HG03520 (cell line): ENCODE measurements around the gene TLX3.
"Not testable (repeated sequence)": the region's sequence is repeated elsewhere in the genome, so short reads cannot be mapped to it uniquely, and the experiment has no call there.

Experiments used
- ATAC-seq: cut with Tn5 transposase; IDR thresholded peaks from one replicate; pipeline ENCODE4 v1.9.1; 2021; ENCODE audit warnings: mild to moderate bottlenecking, moderate library complexity; ENCODE audit not compliant: unreplicated experiment

The TLX3 gene

DNA sequence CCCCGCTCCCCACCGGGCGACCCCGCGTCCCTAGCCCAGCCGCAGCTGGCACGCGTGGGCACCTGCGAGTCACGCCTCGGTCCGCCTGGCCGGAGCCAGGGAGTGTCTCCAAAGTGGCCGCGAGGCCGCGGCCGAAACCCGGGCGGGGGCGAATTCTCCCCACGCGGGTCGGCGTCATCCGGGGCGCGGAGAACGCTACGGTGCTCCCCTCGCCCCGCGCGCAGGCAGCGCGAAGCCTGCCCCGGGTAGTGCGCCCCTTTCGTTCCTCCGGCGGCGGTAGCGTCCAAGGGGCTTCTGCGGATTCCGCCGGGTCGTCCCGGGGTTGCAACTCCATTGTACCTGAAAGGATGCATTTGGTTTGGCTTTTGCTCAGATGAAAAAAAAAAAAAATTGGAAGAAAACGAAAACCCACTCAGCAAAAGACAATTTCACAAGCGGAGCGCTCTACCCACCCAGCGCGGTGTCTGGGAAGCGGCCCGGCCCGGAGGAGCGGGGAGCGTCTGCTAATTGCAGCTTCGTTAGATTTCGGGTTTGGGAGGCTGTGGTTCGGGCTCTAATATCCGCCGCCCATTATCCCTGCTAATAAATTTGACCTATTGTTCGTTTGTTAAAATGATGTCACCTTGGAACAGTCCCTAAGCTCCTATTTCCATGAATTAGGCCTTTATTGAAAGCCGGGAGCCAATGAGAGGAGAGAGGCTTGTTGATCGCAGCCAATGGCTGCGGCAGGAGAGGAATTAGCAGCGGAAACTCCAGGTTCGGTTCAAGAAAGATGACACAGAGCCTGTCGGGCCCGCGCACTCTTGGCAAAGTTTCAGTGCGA lies at the start of gene TLX3:
TSS of gene TLX3 (plus strand) at position 796 of the 823 bp plus-strand sequence. CDS start 118 bp downstream, outside the sequence.
- no peak for ATAC-seq

DNA sequence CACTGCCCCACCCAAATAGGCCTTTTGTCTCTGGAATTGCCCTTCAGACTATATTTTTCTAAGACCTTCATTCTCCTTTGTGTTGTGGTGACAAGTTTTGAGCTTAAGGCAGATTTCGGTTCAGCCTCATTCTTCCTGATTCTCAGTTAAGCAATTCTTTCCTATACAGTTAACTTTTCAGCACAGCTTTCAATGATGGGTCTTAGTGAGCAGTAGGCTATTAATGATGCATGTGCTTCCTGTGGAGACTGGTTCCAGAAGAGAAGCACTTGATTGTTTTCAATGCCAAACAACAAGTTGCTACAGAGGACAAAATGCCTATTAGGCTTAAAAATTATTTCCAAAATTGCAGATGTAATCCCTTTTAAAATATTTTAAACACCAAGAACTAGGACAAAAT lies 47.7 kb upstream of the TLX3 start:
- no peak for ATAC-seq

DNA sequence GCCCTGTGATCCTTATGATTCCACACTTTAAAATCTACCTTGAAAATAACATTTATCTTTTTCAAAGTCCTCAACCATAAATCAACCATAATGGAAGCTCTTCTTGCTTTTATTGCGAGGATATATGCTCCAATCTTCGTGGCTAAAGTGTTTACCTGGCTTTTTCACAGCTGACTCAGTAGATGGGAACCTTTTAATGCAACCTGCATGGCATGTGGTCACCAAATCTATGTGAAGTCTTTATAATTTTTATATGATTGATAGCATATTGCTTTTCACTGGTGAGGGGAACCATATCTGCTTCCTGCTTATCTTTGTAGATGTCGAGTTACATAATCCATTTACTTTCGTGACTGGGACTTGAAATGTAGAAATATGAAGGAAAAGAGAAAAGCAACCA lies 47.1 kb upstream of the TLX3 start:
- ATAC-seq, result no peak

DNA sequence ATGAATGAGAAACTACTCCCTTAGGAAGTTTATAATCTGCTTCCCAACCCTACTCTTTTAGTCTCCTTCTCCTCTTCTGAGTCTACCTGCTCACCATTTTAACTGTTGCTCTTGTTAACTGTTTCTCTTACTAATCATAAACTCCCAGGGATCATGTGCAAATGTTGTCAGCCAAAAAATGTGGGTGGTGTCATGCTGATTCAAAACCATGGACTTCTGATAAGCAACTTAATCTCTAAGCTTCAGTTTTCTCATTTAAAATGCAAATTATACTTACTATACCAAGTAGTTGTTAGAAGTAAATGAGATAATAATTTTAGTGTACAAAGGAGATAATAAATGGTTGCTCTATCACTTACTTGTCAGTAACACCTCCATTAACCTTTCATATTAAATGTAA lies 45.9 kb upstream of the TLX3 start:
- ATAC-seq, result no peak

DNA sequence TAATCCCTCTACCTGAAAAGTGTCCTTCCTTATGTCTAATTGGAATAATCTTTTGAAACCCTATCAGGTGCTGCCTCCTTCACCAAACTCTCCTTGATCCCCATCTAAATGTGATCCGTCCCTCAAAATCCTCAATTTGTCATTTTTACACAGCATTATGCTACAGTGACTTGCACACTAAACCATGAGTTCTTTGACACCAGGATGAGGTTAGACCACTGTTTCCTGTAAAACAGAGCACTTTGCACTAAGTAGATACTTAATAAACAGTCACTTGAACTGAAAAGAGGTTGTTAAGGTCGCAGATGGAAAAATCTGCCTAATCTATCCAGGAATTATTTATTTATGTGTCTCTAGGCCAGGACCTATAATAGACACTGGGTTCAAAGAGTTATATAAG lies 44.2 kb upstream of the TLX3 start:
- no peak for ATAC-seq

DNA sequence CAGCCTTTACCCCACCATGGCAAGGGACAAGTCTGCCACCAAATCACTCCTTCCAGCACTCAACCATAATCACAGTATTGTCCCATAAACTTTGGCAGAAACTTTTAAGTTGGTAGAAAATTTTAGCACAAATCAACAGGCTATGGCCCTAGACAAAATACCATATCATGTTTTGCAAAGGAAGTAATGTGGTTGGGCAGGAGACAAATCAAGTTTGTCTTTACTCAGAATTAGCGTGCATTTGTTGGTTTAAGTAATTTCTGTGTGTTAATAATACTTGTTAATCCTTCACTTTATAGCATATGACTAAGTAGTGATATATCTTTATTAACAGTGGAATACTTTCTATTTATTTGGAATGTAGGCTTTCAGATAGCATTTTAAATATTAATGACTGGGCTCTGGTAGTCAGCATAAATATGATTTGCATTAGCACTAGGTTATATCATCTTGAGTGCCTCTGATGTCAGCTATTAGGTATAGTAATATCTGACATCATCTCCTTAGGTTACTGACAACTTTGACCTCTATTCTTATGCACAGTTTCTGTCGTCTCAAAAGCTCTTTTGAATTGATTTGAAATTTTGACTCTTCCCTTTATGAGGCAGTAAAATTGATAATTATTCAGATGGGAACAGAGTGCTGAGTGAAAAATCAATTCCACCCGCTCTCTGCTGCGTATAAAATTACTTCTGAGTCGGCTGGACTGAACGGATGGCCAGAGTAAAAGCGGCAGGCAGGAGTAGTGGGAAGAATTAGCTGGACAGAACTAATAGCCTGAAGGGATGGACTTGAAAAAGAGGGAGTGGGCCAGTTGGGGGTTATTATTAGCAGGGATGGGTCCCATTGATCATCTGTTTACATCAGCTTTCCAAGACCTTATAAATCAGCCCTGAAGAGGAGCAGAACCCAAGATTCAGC lies 40.1 kb upstream of the TLX3 start:
- no peak for ATAC-seq

DNA sequence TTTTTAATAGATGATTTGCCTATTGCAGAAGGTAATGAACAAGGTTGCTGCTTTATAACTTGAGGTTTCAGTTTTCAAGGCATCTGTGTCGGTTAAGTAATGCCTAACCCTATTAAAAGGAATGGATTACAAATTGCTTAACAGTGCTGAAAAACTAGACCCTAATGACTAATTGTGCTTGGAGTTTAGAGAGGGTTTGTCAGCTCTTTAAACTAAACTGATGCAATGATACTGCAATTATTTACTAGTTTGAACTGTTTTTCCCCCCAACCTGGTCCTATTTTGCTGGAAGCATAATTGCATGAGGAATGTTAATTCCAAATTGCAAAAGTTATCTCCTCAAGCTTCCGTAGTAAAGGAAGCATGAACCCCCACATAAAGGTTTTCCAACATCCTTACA lies 39.3 kb upstream of the TLX3 start:
- ATAC-seq, result no peak

DNA sequence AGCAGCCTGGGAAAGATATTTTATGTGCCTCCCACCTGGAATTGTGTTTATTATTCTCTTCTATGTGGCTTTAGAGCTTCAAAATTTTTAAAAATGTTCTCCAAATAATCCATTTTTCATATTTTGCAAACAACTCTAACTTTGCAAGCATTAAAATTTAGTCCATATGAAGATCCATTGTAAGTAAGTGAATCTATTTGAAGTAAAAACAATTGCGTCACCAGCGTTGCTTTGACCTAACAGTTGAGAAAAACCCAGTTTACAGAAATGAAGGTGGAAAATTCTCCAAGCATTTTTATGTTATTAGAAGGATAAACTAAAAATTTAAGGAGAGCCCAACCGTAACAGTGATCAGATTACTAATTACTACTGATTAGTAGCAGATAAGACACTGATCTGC lies 38.9 kb upstream of the TLX3 start:
- no peak for ATAC-seq

DNA sequence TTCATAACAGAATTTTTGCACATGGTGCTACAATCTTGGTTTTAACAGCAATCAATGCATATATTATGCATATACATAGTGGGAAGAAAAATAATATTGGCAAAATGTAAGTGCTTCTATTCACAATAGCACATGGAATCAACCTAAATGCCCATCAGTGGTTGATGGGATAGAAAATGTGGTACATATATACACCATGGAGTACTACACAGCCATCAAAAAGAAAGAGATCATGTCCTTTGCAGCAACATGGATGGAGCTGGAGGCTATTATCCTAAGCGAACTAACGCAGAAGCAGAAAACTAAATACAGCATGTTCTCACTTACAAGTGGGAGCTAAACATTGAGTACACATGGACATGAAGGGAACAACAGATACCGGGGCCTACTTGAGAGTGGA lies 37.2 kb upstream of the TLX3 start:
- no peak for ATAC-seq

DNA sequence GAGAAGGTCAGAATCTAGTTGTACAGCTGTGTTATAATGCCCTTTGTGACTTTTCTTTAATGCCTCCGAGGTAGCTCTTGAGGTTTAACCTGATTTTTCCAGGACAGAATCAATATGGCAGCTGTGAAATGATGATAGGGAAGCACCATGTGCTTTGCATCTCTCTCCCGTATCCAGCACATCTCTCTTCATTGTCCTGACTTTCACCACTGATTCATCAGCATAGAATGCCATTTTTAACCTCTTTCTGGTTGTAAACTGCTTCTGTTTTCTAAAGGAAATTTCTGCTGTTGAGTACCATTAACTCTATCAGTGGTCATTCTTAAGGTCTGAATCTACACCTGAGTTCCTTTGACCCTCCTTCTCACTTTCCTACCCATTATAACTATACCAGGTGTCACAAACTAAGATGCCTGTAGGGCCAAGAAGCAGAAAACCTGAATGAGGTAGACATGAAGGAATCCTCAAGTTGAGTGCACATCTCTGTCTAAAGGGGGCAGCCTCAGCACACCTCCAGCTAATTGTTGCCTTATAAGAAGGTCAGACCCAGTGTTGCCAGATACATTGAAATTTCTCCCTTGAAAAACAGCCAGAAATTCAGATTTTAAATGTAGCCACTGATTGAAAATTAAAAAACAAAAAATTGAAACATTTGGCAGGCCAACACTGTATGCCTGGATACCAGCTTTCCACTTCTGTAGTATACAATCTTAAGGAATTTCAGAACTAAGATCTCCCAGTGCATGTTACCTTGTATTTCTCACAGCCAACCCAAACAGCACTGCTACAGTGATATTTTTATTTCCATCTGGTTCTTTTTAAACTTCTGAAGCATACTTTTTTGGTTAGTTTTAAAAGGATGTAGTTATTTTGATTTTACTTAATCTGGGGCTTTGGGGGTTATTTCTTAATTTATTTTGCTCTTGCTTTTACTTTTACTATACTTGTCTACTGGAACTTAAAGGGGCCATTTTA lies 35.8 kb upstream of the TLX3 start:
- ATAC-seq, result peak; percentile 46

DNA sequence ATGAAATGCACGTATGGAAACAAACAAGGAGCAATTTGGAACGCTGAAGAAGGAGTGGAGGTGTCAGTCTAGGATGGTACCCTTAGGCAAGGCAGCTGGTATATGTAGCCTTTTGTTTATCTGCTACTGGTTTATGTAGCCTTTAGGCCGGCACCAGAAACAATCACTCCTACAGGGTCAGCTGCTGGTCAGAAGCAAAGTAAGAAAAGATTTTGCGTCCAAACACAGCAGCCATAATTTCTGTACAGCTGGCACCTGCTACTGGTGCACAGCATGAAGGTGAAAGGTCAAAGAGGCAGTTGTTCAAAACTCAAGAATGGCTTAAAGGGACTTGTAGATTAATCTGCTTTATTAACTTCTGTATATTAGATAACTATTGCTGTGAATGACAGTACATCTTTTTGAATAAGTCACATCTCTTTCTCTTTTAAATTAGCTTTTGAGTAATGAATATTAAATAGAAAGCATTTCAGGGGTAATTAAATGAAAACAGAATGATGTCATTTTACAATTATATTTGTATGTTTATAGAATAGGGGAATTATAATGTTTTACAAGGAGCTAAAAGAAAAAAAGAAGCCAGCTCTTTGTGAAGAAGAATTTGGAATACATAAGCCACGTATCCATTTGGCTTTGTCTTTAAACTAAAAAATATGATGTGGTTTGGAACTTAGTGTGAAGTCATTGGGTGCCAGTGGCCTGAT lies 33.1 kb upstream of the TLX3 start:
- no peak for ATAC-seq

DNA sequence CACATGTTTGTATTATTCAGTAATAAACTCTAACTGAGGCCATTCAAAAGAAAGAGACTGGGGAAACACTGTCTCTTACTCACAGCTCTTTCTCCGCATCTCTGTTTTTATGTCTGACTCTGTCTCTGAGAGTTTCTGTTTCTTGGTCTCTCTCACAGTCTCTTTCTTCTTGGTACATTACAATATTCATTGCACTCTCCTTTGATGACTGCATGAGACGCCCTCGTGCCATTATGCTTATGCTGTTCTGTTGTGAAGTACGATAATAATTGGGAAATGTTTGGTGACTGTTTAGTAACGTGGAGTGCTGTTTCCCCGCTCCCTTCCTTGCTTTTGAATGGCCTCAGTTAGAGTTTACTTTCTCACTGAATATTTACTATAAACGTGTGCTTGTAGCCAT lies 25.3 kb upstream of the TLX3 start:
- ATAC-seq, result no peak

DNA sequence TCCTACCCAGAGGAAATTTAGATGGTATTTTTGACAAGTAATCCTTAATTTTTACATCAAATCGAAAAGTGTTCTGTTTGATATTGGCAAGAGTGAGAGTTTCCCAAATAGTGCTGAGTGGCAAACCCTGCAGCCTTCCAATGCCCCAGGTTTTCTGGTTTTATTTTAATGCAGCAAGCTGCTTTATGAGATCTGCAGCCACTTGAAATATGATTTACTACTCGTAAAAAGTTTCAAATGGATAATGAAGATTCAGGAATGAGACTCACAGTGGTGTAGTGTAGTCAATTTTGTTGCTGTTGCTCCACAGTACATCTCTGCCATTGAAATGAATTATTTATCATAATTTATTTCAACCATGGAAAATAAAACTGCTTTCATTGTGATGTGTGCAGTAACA lies 23.6 kb upstream of the TLX3 start:
- ATAC-seq, result no peak

DNA sequence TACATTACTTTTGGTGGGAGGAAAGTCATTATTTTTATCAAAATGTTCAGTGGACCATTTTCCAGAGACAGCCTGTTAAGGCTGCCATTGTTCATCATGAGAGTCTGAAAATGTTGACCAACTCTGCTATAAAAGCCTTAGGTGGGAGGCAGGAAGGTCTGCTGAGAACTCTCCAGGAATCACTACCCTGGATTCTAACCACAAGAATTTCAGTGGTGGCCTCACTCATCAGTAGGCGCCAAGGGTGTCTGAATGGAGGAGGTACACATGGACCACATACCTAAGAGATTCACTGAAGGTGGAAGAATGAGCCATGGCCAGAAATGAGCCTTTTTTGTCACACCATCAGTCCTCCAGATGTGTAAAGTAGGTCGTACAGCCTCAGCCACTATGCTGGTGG lies 21.0 kb upstream of the TLX3 start:
- no peak for ATAC-seq

DNA sequence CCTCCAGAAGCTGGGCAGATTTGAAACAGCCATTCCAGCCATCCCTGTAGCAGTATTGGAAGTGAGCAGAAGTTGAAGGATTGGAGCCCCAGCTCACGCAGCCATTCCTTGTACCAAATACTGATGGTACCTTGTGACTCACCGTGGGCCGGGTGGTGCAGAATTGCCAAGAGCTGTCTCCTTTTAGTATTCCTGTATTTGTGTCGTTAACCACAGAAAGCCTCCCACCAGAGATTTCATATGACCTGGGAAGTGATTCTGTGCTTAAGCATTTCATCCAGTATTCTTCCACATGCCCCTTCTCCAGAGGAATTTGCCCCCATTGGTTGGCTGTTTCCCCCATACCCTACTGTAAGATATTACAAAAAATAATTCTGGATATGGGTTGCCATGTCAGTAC lies 17.7 kb upstream of the TLX3 start:
- ATAC-seq, result no peak

DNA sequence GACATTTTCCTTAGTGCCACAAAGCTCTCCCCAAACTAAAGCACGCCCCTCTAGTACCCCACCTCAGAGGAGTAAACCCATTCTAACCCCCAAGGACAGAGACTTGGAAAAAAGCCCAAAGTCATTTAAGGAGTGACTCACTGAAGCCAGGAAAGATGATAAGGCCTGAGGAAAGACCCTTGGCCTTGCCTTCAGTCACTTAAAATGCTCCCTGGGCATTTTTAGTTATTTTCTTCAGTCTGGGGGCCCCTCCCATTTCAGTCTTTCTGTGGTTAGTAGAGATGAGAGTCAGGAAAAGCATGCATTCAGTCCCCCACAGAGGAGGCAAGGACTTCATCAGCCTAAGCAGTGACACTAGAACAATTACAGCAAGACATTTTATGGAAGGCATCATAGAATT lies 13.7 kb upstream of the TLX3 start:
- ATAC-seq, result no peak

DNA sequence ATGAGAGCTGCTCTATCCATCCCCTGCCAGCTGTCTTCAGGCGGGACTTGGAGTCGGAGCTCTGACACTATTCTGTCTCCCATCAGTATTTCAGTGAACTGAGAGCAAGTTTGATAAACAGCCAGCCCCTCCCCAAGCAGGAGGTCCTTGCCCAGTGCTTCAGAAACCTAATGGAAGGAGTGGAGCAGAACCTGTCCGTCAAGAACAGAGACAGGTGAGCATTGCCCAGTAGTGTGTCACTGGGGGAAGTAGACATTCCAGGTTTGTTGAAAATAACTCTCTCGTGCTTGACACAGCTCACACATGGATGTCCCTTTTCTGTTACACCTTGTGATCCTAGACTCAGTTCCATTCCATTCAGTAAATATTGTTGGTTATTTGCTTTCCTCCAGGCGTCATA lies 13.2 kb upstream of the TLX3 start:
- ATAC-seq, result no peak

DNA sequence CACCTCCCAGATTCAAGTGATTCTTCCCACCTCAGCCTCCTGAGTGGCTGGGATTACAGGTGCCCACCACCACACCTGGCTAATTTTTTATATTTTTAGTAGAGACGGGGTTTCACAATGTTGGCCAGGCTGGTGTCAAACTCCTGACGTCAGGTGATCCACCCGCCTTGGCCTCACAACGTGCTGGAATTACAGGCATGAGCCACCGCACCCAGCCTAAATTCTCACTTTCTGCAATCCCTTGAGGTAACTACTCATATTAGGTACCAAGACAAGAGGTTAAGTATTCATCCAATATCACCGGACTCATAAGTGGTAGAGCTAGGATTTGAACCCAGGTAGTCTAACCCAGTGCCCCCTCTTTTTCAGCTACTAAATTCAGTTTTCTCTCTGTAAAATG lies 11.1 kb upstream of the TLX3 start:
- not testable (repeated sequence) for ATAC-seq

DNA sequence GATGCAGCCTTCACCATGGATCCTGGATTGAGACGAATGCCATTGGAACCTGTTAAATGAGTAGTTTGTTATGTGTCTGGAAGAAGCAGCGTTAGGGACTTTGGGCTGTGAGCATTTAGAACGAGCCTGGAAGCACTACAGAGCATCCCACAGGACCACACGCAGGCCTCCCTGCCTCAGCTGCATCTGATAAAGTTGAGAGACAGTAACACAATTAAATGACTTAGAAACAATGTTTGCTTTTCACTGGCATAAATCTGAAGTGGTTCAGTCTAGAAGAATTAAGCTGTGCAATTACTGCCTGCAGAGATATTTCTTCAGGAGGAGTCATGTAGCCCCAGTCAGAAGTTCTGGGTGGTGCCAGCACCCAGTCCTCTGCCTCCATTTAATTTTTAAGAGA lies 9.8 kb upstream of the TLX3 start:
- ATAC-seq, result no peak

DNA sequence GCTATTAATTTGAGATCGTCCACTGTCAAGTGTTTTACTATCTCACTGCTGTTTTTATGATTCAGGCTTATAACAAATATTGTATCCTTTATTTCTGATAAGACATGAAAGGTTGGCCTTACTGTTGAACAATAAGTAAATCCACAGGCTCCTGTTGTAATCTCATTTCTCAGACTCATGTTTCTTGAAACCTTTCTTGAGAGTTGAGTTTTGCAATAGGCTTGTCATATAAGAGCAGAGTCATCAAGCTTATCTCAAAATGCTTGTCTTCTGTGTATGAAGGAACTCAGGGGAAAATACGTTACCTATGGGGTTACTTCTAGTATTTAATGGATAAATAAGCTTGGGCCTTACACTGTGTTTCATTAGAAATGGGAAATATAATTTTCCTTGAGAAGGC lies 9.2 kb upstream of the TLX3 start:
- no peak for ATAC-seq
